Upper lobe of left lung (tissue), 4 donors: Measurements from ENCODE around the gene LAMC2.

Source experiments
- CTCF ChIP-seq, 6 experiments: fragments of 450-650 bp in 4 of 6; fragments of 200-600 bp in 2 of 6; sonication (generic) in 2 of 6; IDR thresholded peaks; one replicate each; pipeline ENCODE4 v1.5.1; 2016 to 2019; ENCODE audit warnings: antibody characterized with exemption in 6 of 6
- EP300 ChIP-seq, 4 donors: sonication (generic); formaldehyde crosslinking; IDR thresholded peaks; one replicate each; pipeline ENCODE4 v1.5.1; 2017; ENCODE audit warnings: antibody characterized with exemption in 4 of 4, control low read depth in 2 of 4
- POLR2A ChIP-seq, 4 donors: fragments of 450-650 bp; IDR thresholded peaks; one replicate each; pipeline ENCODE4 v1.5.1; 2016 to 2017; ENCODE audit warnings: antibody characterized with exemption in 4 of 4, mild to moderate bottlenecking in 2 of 4
- POLR2AphosphoS5 ChIP-seq, 2 donors: sonication (generic); formaldehyde crosslinking; IDR thresholded peaks; one replicate each; pipeline ENCODE4 v1.5.1; 2017; ENCODE audit warnings: antibody characterized with exemption in 2 of 2

DNA sequence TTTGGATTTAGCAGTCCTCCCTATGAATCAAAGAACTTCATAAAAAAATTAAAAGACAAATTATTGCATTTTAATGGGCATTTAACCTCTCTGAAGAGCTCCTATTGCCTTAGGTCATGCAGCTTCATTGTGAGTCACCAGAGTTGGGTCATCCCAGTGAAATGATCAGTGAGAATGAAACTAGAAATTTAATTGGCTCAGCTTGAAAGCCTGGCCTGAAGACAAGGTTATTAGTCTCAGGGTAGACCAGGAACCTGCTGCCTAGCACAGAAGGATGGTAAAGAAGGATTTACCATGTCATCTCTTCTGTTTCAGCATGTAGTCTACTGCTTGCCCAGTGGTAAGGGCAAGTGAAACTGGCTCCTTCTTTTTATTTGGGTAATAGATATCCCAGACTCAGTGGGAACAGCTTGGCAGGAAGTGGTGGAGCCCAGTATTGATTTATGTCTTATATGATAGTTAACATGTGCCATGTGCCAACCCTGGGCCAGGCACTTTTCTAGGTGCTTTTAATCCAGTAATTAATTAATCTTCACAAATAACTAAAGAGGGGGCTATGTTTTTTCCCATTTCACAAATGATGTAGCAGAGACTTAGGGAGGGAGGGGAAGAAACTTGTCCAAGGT, 23.6 kb downstream of the LAMC2 start:
- TF ChIP-seq CTCF (IDR thresholded peaks at IDR 0.05) (no peak), POLR2A (IDR thresholded peaks at IDR 0.05) (no peak), POLR2AphosphoS5 (IDR thresholded peaks at IDR 0.05) (no peak), EP300 (IDR thresholded peaks at IDR 0.05) (no peak)
